Right atrium auricular region (tissue), 2 donors: Measurements from ENCODE around the gene GDNF. TPM values are rescaled to one million over a fixed set of nuclear protein-coding genes. Genes with fewer than 3 reads are reported as not detected.

Experiments used
- DNase-seq: peaks from one replicate; pipeline ENCODE4 v3.0.0-alpha.2; 2019; ENCODE audit warnings: low spot score
- H3K27ac ChIP-seq, 2 donors: fragments of 200-600 bp; sonication (generic); 1 replicate in 1 of 2; 2 replicates in 1 of 2; pipeline ENCODE4 v1.5.1; 2016 to 2019
- H3K27me3 ChIP-seq, 2 donors: fragments of 200-600 bp; sonication (generic); one replicate each; pipeline versions ENCODE4 v1.5.1 to v1.6.0; 2017 to 2019
- H3K36me3 ChIP-seq: fragments of 200-600 bp; sonication (generic); one replicate; pipeline ENCODE4 v1.5.1; 2016
- H3K4me1 ChIP-seq, 2 donors: fragments of 200-600 bp; sonication (generic); one replicate each; pipeline versions ENCODE4 v1.5.1 to v1.6.0; 2017 to 2019
- H3K4me3 ChIP-seq, 2 donors: fragments of 200-600 bp; sonication (generic); 1 replicate in 1 of 2; 2 replicates in 1 of 2; pipeline ENCODE4 v1.5.1; 2017 to 2019; ENCODE audit warnings: mild to moderate bottlenecking in 1 of 2, moderate library complexity in 1 of 2
- H3K9me3 ChIP-seq, 2 donors: fragments of 200-600 bp; sonication (generic); one replicate each; pipeline ENCODE4 v1.5.1; 2019
- total RNA-seq, 2 donors: library from RNA; depleted of rRNA; stranded (reverse); fragments of >200 nt; gene quantifications; one replicate each; pipeline ENCODE4 v1.1.0, GENCODE V29; 2016
- TF ChIP-seq, protein P1 (sequence below), 2 donors: fragments of 200-600 bp; sonication (generic); IDR thresholded peaks; one replicate each; pipeline ENCODE4 v1.5.1; 2019; ENCODE audit warnings: antibody characterized with exemption in 2 of 2

GDNF gene
- total RNA-seq, 2 donors from 2014 or later: 0.19 to 0.31 TPM

DNA sequence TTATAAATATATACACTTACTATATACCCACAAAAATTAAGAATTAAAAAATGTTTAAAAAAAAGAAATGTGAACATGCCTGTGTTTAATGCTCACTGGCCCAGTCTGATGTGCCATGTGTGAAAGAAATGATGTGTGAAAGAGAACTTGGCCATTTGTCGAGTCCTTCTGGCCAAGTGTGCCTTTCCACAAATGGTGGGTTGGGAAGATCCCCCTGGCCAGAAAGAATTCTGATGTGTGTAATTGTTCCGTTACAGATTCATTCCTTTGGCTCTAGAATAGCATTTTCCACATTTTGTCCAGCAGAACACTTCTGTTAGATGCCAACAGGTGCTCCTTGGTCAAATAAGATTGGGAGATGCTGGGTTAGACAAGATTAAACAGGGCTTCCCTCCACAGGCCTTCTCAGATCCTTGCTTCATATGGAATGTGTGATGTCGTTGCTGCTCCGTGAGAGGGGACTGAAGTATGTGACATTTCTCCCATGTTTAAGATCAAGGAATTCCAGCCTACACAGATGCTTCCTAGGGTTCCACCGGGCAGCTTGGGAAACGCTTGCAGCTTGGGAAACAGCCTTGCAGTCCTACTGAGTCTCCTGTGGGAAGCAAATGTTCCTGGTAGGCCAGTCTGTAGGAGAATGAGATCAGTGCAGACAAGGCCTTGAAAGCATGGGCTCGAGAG is 32.1 kb downstream of the GDNF start:
- TF ChIP-seq, protein P1, sequence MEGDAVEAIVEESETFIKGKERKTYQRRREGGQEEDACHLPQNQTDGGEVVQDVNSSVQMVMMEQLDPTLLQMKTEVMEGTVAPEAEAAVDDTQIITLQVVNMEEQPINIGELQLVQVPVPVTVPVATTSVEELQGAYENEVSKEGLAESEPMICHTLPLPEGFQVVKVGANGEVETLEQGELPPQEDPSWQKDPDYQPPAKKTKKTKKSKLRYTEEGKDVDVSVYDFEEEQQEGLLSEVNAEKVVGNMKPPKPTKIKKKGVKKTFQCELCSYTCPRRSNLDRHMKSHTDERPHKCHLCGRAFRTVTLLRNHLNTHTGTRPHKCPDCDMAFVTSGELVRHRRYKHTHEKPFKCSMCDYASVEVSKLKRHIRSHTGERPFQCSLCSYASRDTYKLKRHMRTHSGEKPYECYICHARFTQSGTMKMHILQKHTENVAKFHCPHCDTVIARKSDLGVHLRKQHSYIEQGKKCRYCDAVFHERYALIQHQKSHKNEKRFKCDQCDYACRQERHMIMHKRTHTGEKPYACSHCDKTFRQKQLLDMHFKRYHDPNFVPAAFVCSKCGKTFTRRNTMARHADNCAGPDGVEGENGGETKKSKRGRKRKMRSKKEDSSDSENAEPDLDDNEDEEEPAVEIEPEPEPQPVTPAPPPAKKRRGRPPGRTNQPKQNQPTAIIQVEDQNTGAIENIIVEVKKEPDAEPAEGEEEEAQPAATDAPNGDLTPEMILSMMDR (IDR thresholded peaks at IDR 0.05): no peak
- DNase-seq: no peak

DNA sequence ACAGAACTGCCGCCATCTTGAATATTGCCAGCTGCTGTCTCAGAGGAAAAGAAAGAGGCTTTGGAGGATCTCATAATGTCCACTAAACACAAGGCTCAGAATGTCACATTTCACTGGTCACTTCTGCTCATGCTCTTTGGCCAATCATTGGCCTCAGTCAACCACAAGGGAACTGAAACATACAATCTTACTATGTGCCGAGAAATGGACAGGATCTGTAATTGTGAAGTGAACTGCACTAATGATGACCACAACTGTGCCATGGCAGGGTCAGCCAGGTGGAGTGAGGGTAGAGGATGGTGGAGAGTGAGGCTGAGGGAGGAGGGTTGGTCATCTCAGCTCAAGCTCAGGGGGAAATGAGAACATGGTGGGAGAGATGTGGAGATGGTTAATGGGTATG is 32.8 kb downstream of the GDNF start:
- Histone ChIP-seq H3K27ac (no peak overlapping the region), H3K9me3 (no peaks in the 10 kb centered on the region), H3K4me1 (no peaks in the 10 kb centered on the region), H3K27me3 (no peaks in the 10 kb centered on the region), H3K36me3 (no peaks in the 10 kb centered on the region), H3K4me3 (no peak overlapping the region)
- DNase-seq: no peak
- TF ChIP-seq, protein P1 (IDR thresholded peaks at IDR 0.05): no peak

More for the DNA sequence above, 32.1 kb downstream of the GDNF start:
- Histone ChIP-seq H3K36me3 (no peaks in the 10 kb centered on the region), H3K4me1 (no peaks in the 10 kb centered on the region), H3K4me3 (no peak overlapping the region), H3K9me3 (no peaks in the 10 kb centered on the region), H3K27me3 (no peaks in the 10 kb centered on the region), H3K27ac (no peak overlapping the region)

DNA sequence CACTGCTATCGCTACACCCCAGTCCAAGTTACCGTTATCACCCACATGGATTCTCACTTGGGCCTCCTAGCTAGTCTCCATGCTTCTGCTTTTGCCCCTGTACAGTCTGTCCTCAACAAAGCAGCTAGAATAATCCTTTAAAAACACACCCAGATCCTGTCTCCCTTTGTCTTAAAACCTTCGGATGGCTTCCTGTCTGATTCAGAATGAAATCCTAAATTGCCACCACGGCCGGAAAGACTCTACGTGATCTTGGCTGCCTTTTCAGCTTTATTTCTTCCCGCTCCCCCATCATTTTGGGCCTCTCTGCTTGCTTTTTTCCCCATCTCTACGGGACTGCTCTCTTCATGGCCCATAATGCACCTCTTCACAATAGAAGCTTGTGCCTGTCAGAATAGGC is 33.4 kb downstream of the GDNF start:
- Histone ChIP-seq H3K27me3 (no peaks in the 10 kb centered on the region), H3K27ac (no peak overlapping the region), H3K4me3 (no peak overlapping the region), H3K4me1 (no peaks in the 10 kb centered on the region), H3K36me3 (no peaks in the 10 kb centered on the region), H3K9me3 (no peaks in the 10 kb centered on the region)
- DNase-seq: no peak
- TF ChIP-seq, protein P1 (IDR thresholded peaks at IDR 0.05): no peak

DNA sequence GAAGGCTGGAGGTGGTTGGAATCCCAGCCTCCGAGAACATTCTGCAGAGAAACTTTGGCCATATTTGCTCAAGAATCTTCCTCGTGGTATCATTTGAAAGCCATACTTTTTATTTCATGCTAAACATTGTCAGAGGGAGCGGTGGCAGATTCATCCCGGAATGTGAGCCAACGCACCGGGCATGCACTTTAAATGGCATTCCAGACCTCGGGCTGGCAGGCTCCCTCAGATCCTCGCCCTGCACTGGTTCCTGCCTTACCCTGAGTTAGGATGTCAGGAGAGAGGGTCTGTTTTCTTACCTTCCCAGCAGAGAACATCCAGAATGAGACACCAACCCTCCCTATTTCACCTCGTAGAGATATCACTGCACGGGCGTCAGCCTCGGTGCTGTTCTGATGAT is 33.8 kb downstream of the GDNF start:
- no peak for DNase-seq
- Histone ChIP-seq H3K36me3 (no peaks in the 10 kb centered on the region), H3K4me3 (no peak overlapping the region), H3K9me3 (no peaks in the 10 kb centered on the region), H3K4me1 (no peaks in the 10 kb centered on the region), H3K27ac (no peak overlapping the region), H3K27me3 (no peaks in the 10 kb centered on the region)
- TF ChIP-seq, protein P1 (IDR thresholded peaks at IDR 0.05): no peak

DNA sequence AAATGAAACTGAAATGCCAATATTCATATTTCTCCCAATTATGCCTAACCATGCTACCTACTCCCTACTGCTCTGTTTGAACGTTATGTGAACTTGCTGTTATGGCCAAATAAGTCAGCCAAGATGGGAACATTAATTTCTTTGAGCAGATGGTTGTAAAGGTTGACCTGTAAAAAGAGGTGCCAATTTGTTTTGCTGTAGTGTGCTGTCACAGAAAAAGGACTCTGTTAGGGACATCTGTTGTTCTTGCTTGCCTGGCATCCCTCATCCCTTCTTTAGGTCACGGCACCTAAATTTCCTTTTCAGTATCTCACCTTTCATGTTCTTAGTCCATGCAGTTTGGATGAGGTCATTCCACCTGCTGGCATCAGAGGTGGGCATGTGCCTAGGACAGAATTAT is 35.4 kb downstream of the GDNF start:
- H3K9me3 ChIP-seq: no peaks in the 10 kb centered on the region
- H3K4me3 ChIP-seq: no peak overlapping the region

More for the DNA sequence above, 35.4 kb downstream of the GDNF start:
- Histone ChIP-seq H3K36me3 (no peaks in the 10 kb centered on the region), H3K27me3 (no peaks in the 10 kb centered on the region), H3K4me1 (no peaks in the 10 kb centered on the region), H3K27ac (no peak overlapping the region)
- TF ChIP-seq, protein P1 (IDR thresholded peaks at IDR 0.05): no peak
- no peak for DNase-seq
